Stimulated activated naive B cell treated with anti-CD40 and anti-IgM and Interleukin-4, amounts not matched to agents 10 μg/mL and 1 μg/mL and 100 μg/mL, for 72 hours (primary cell): ENCODE measurements around the gene MRRF.
A peak's percentile ranks its signal among the peaks of the same experiment; 100 is the strongest.

Experiments
- ATAC-seq, 2 donors: fragments of 150-1000 bp; cut with Tn5 transposase; replicated peaks; 2 replicates each; pipeline ENCODE4 v1.10.0; 2021; ENCODE audit warnings: moderate library complexity in 1 of 2
- DNase-seq: peaks from one replicate; pipeline ENCODE4 v3.0.0; 2021
- H3K27ac Mint-ChIP-seq: one replicate; pipeline ENCODE4 v1.8.0; 2022; ENCODE audit warnings: mild to moderate bottlenecking, mixed read lengths
- H3K27me3 Mint-ChIP-seq, 2 donors: one replicate each; pipeline ENCODE4 v1.8.0; 2022; ENCODE audit warnings: mixed read lengths in 2 of 2
- H3K36me3 Mint-ChIP-seq, 2 donors: one replicate each; pipeline ENCODE4 v1.8.0; 2022; ENCODE audit warnings: mixed read lengths in 2 of 2, mild to moderate bottlenecking in 1 of 2
- H3K4me1 Mint-ChIP-seq, 2 donors: one replicate each; pipeline ENCODE4 v1.8.0; 2022; ENCODE audit warnings: mixed read lengths in 2 of 2, mild to moderate bottlenecking in 1 of 2
- H3K4me3 Mint-ChIP-seq, 2 donors: one replicate each; pipeline ENCODE4 v1.8.0; 2022; ENCODE audit warnings: mild to moderate bottlenecking in 2 of 2, mixed read lengths in 2 of 2, moderate library complexity in 1 of 2
- H3K9me3 Mint-ChIP-seq, 2 donors: one replicate each; pipeline ENCODE4 v1.8.0; 2022; ENCODE audit warnings: mixed read lengths in 2 of 2, mild to moderate bottlenecking in 1 of 2

The MRRF gene

DNA sequence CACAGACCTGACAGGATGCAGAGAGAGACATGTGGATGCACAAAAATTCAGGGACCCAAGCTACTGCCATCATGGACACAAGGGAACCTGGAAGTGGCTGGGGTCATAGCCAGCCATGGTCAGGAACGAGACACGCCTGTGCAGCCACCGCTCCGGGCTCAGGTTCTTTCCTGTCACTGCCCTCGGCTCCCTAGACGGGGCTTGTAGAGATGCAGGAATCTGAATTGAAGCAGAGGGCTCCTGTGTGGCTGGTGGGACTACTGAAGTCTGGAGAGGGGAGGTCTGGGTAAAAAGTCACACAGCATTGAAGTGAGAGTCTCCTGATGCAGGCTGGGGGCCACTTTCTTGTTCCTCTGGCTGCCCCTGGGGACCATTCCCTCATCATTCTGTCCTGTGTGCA is 73.9 kb downstream of the MRRF start:
- Mint-ChIP-seq H3K4me3 (no peak overlapping the region), H3K27me3 (peaks cover 4 to 12% of the 10 kb centered on the region in 2 donors), H3K4me1 (no peaks in the 10 kb centered on the region), H3K9me3 (no peaks in the 10 kb centered on the region), H3K27ac (no peak overlapping the region), H3K36me3 (no peaks in the 10 kb centered on the region)
- DNase-seq (no peak), ATAC-seq (no peak)

- DNase-seq, result no peak
- Mint-ChIP-seq H3K27ac (no peak overlapping the region), H3K4me1 (no peaks in the 10 kb centered on the region), H3K36me3 (no peaks in the 10 kb centered on the region), H3K4me3 (no peak overlapping the region), H3K27me3 (peaks cover 8 to 15% of the 10 kb centered on the region in 2 donors), H3K9me3 (no peaks in the 10 kb centered on the region)
- ATAC-seq, result no peak
These were observed 74.3 kb downstream of the MRRF start for GRCh38 chr9:122338994-122339393.

GRCh38 chr9:122339579-122339978 is 74.9 kb downstream of the MRRF start:
- H3K4me1 Mint-ChIP-seq, result no peaks in the 10 kb centered on the region
- no peaks in the 10 kb centered on the region for H3K36me3 Mint-ChIP-seq
- no peaks in the 10 kb centered on the region for H3K9me3 Mint-ChIP-seq
- H3K27me3 Mint-ChIP-seq, result peaks cover 8 to 18% of the 10 kb centered on the region in 2 donors
- no peak overlapping the region for H3K4me3 Mint-ChIP-seq
- no peak for DNase-seq
- H3K27ac Mint-ChIP-seq, result no peak overlapping the region
- ATAC-seq, result no peak

GRCh38 chr9:122340161-122340560 is 75.5 kb downstream of the MRRF start:
- Mint-ChIP-seq H3K36me3 (no peaks in the 10 kb centered on the region), H3K27ac (no peak overlapping the region), H3K4me3 (no peak overlapping the region), H3K9me3 (no peaks in the 10 kb centered on the region), H3K27me3 (peaks cover 8 to 22% of the 10 kb centered on the region in 2 donors), H3K4me1 (no peaks in the 10 kb centered on the region)
- DNase-seq (no peak), ATAC-seq (no peak)

DNA sequence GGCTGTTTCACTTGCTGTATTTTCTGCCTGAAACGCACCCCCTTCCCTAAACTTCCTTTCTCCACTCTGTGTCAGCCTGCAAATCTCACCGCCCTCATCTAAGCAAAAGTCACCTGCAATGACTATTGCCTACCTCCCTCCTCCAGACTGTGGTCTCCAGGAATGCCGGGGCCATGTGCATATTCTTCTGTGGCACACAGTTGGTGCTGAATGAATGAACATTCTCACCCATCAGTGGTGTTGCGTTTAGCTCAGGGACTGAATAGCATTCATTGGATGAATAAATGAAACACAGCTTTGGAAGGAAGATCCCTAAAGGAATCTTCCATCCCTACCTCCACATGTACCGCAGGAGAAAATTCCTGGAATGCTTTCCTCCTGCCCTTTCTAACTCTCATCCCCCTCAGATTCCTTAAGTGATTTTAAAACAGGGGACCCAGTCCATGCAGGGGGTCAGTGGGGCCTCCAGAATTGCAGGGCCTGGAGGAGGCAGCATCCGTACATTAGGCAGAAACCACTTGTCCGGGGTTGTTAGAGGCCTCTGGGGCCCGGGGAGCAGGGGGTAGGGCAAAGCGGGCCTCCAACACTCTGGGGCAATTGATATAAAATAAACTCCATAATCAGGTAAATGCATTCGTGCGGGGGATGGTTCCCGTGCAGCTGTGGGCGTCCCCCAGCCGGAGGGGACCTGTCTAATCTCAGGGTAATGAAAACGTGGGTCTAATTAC is 77.8 kb downstream of the MRRF start:
- Mint-ChIP-seq H3K36me3 (no peaks in the 10 kb centered on the region), H3K4me1 (peaks cover 3 to 5% of the 10 kb centered on the region in 2 donors), H3K4me3 (no peak overlapping the region), H3K27me3 (peaks cover 23 to 37% of the 10 kb centered on the region in 2 donors), H3K9me3 (no peaks in the 10 kb centered on the region), H3K27ac (no peak overlapping the region)
- DNase-seq, result no peak
- no peak for ATAC-seq

DNA sequence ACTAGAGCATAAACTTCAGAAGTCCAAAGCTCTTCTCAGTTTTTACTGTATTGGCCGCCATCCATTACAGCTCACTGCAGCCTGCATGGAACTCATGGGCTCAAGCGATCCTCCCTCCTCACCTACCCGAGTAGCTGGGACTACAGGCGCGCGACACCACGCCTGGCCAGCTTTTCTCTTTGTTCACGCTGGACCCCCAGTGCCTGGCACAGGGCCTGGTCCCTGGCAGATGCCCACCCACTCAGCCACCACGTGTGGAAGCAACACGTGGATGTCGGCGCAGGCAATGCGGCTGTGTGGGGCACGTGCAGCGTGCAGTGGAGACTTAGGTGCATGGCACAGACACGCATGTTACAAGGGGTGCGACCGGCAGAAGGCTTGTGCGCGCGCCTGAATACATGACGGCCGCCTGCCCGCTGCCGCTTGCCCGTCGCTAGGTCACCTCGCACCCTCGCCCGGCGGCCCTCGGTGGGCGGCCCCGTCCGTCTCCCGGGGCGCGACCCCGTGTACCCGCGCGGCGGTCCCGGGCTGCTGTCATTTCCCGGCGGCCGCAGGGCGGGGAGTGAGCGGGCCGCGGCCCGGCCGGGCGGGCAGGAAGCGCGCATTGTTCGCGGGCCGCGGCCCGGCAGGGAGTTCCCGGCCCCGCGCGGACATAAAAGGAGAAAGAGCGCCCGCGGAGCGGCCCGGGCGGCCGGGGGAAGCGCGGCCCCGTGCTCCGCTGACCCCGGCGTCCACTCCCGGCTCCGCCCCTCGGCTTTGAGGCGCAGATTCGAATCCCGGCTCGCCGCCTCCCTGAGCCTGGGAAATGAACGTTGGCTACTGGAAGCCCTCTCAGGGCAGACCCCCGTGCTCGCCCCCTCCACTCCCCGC is 82.0 kb downstream of the MRRF start:
- Mint-ChIP-seq H3K27ac (peak overlapping the region; percentile 22), H3K36me3 (no peaks in the 10 kb centered on the region), H3K4me1 (peaks cover 3 to 14% of the 10 kb centered on the region in 2 donors), H3K4me3 (peak overlapping the region; percentile 82 to 84), H3K27me3 (peaks cover 46 to 59% of the 10 kb centered on the region in 2 donors), H3K9me3 (no peaks in the 10 kb centered on the region)
- DNase-seq (no peak), ATAC-seq (peak; percentile 44 to 50)

DNA sequence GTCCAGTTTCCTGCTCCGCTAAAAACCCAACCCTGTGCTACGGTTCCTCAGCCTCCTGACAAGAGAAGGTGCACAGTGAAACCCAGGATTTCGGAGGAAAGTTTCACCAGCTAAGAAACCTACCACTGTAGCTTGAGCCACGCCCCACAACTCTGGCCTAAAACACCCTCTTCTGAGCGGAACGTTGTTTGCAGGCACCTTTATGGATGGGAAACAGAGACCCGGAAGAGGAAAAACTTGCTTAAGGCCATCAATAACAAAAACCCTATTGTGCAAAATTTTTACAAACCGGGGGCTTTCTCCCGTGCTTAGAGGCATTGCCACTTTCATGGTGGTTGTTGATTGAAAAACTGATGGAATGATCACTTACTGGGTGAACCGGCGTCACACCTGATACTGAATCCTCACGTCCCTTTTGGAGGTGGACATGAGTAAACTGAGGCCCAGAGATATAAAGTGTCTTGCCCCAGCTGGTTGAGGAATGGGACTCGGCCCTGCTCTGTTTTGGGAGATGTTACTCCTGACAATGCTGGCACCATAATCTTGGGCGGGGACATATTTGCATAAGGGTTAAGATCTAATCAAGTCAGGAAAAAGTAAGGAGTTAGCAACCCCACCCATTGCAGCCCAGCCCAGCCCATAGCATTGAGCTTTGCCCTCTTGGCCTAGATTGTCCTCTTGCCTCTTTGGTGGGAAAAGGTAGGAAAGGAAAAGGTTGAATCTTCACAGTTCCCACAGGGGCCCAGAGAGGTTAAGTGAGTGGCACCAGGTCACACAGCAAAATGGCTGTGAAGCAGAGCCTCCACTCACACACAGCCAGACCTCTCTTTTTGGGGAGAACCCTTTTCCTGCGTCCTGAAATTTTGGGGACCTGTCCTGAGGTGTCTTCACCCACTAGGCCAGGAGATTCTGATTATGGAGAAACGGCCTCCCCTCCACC is 82.9 kb downstream of the MRRF start:
- Mint-ChIP-seq H3K27me3 (peaks cover 46 to 59% of the 10 kb centered on the region in 2 donors), H3K4me1 (peaks cover 3 to 14% of the 10 kb centered on the region in 2 donors), H3K9me3 (peaks cover 0 to under 1% of the 10 kb centered on the region in 2 donors), H3K36me3 (no peaks in the 10 kb centered on the region), H3K27ac (peak overlapping the region; percentile 22), H3K4me3 (peak overlapping the region; percentile 82 to 84)
- ATAC-seq, result peak; percentile 30 to 42
- DNase-seq, result no peak

DNA sequence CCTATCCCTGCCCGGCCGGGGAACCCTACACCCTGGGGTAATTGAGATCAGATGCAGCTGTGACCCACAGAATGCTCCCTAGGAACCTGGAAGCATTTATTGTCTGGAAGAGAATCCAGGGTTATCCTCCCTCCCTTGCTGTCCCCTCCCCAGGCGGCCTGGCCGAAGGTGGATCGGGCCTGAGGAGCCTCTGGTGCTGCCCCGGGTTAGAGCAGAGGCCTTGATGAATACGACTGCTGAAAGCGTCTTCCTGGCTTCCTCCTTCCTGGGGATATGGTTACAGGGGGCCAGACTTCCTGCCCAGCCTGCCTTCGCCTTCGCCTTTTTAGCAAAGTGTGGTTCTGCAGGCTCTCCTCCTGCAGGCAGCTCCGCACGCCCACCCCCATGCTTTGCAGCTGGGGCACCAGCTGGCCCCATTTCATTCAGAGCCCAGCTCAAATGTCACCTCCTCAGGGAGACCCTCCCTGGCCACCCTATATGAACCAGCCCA is 83.7 kb downstream of the MRRF start:
- peaks cover 3 to 14% of the 10 kb centered on the region in 2 donors for H3K4me1 Mint-ChIP-seq
- no peak for ATAC-seq
- H3K27ac Mint-ChIP-seq, result no peak overlapping the region
- H3K36me3 Mint-ChIP-seq, result no peaks in the 10 kb centered on the region
- no peak for DNase-seq
- peaks cover 46 to 59% of the 10 kb centered on the region in 2 donors for H3K27me3 Mint-ChIP-seq
- H3K9me3 Mint-ChIP-seq, result peaks cover 0 to 4% of the 10 kb centered on the region in 2 donors
- H3K4me3 Mint-ChIP-seq, result no peak overlapping the region

DNA sequence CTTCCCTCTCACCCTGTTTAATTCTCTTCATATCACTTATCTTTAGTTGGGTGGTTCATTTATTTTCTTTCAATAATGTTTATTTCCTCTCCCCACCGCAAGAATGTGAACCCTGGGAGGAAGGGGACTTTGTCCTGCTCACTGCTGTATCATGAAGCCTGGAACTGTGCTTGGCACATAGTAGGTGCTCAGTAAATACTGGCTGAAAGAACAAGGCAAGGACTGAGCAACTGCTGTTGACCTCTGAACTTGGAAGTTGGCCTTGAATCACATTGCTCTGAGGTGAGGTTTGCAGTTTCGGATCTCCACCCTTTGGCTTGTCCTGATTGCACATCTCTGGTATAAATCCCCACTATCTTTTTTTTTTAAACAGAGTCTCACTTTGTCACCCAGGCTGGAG is 84.1 kb downstream of the MRRF start:
- no peak for DNase-seq
- no peak for ATAC-seq
- peaks cover 0 to 2% of the 10 kb centered on the region in 2 donors for H3K36me3 Mint-ChIP-seq
- peaks cover 2 to 4% of the 10 kb centered on the region in 2 donors for H3K9me3 Mint-ChIP-seq
- H3K4me3 Mint-ChIP-seq, result no peak overlapping the region
- H3K27ac Mint-ChIP-seq, result no peak overlapping the region
- peaks cover 45 to 58% of the 10 kb centered on the region in 2 donors for H3K27me3 Mint-ChIP-seq
- H3K4me1 Mint-ChIP-seq, result peaks cover 3 to 14% of the 10 kb centered on the region in 2 donors

DNA sequence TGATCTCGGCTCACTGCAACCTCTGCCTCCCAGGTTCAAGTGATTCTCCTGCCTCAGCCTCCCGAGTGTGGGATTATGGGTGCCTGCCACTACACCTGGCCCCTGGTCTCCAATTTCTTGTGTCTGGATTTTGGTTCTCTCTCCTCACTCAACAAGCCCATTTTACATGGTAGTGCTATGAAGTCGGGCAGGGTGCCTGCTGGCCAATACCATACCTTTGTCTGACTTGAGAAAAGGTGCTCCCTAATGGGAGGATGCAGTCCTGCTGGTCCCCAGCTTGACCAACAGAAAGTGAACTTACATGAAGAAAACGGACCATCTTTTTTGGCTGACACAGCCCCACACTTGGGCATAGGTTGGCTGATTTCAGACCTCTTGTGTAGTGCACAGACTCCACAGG is 84.5 kb downstream of the MRRF start:
- ATAC-seq (no peak), DNase-seq (no peak)
- no peak overlapping the region for H3K27ac Mint-ChIP-seq
- peaks cover 43 to 54% of the 10 kb centered on the region in 2 donors for H3K27me3 Mint-ChIP-seq
- H3K36me3 Mint-ChIP-seq, result peaks cover 0 to 2% of the 10 kb centered on the region in 2 donors
- H3K4me1 Mint-ChIP-seq, result peaks cover 3 to 14% of the 10 kb centered on the region in 2 donors
- no peak overlapping the region for H3K4me3 Mint-ChIP-seq
- peaks cover 2 to 4% of the 10 kb centered on the region in 2 donors for H3K9me3 Mint-ChIP-seq

- peaks cover 3 to 14% of the 10 kb centered on the region in 2 donors for H3K4me1 Mint-ChIP-seq
- ATAC-seq, result peak; percentile 94 to 96
- peak; percentile 70 for DNase-seq
- H3K27me3 Mint-ChIP-seq, result peaks cover 42 to 43% of the 10 kb centered on the region in 2 donors
- H3K36me3 Mint-ChIP-seq, result peaks cover 0 to 2% of the 10 kb centered on the region in 2 donors
- H3K9me3 Mint-ChIP-seq, result peaks cover 2 to 4% of the 10 kb centered on the region in 2 donors
- no peak overlapping the region for H3K27ac Mint-ChIP-seq
- H3K4me3 Mint-ChIP-seq, result no peak overlapping the region
These were observed 86.1 kb downstream of the MRRF start for GRCh38 chr9:122350577-122351355.

- DNase-seq (no peak), ATAC-seq (no peak)
- H3K4me3 Mint-ChIP-seq, result no peak overlapping the region
- H3K27me3 Mint-ChIP-seq, result peaks cover 19 to 21% of the 10 kb centered on the region in 2 donors
- peaks cover 6 to 14% of the 10 kb centered on the region in 2 donors for H3K36me3 Mint-ChIP-seq
- H3K9me3 Mint-ChIP-seq, result peaks cover 12 to 14% of the 10 kb centered on the region in 2 donors
- no peak overlapping the region for H3K27ac Mint-ChIP-seq
- H3K4me1 Mint-ChIP-seq, result peaks cover 0 to 6% of the 10 kb centered on the region in 2 donors
These were observed 90.0 kb downstream of the MRRF start for GRCh38 chr9:122354536-122355199.
